Measurements from ENCODE around the gene PTPN2.

- TF ChIP-seq CTCF (IDR thresholded peaks at IDR 0.05), result no peak
- TF ChIP-seq POLR2A (IDR thresholded peaks at IDR 0.05), result no peak
These were observed 45.5 kb upstream of the PTPN2 start for GRCh38 chr18:12929477-12930083.
